ENCODE results near the gene SOX18. TPM values are rescaled to one million over a fixed set of nuclear protein-coding genes. Genes with fewer than 3 reads are reported as not detected.

The SOX18 gene
- total RNA-seq, 1 donor: under 0.01 TPM

DNA sequence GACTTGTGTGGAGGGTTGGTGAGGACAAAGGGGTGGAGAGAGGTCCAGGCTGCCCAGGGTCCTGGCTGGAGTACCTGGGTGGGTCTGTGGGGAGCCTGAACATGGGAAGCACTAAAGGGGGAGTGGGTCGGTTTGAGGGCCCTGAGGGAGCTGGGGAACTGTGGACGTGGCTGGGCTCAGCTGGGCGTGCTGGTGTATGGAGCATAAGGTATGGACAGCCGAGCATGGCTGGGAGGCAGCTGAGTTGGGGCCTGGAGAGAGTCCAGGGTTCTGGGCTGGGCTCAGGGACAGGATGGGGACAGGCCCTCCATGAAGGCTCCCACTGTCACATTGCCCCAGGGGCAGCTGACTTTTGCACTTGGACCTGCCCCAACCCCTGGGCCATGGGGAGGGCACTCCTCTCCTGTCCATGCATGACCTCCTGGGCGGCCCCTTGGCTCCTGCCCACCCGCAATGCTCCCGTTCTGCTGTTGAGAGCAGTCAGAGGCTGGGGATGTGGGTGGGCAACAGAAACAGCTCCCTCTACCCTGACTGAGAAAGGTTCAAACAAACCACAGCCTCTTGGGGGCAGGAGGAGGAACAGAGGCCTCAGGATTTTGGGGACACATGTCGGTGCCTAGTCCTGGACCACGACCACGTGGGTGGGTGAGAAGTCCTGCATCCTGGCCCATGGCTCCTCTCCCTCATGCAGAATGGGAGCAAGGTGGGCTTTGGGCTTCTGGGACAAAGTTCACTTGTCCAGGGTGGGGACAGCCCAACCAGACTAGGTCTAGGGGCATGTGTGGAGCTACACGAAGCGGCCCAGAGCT lies 9.0 kb downstream of the SOX18 start:
- TF ChIP-seq, protein P1, sequence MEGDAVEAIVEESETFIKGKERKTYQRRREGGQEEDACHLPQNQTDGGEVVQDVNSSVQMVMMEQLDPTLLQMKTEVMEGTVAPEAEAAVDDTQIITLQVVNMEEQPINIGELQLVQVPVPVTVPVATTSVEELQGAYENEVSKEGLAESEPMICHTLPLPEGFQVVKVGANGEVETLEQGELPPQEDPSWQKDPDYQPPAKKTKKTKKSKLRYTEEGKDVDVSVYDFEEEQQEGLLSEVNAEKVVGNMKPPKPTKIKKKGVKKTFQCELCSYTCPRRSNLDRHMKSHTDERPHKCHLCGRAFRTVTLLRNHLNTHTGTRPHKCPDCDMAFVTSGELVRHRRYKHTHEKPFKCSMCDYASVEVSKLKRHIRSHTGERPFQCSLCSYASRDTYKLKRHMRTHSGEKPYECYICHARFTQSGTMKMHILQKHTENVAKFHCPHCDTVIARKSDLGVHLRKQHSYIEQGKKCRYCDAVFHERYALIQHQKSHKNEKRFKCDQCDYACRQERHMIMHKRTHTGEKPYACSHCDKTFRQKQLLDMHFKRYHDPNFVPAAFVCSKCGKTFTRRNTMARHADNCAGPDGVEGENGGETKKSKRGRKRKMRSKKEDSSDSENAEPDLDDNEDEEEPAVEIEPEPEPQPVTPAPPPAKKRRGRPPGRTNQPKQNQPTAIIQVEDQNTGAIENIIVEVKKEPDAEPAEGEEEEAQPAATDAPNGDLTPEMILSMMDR (IDR thresholded peaks at IDR 0.05; ENCODE audit: extremely low read depth, low read depth, low read length): no peak
- Histone ChIP-seq H3K4me1 (ENCODE audit: insufficient read depth, low read length) (no peaks in the 10 kb centered on the region), H2AFZ (ENCODE audit: low read length) (no peak overlapping the region)

DNA sequence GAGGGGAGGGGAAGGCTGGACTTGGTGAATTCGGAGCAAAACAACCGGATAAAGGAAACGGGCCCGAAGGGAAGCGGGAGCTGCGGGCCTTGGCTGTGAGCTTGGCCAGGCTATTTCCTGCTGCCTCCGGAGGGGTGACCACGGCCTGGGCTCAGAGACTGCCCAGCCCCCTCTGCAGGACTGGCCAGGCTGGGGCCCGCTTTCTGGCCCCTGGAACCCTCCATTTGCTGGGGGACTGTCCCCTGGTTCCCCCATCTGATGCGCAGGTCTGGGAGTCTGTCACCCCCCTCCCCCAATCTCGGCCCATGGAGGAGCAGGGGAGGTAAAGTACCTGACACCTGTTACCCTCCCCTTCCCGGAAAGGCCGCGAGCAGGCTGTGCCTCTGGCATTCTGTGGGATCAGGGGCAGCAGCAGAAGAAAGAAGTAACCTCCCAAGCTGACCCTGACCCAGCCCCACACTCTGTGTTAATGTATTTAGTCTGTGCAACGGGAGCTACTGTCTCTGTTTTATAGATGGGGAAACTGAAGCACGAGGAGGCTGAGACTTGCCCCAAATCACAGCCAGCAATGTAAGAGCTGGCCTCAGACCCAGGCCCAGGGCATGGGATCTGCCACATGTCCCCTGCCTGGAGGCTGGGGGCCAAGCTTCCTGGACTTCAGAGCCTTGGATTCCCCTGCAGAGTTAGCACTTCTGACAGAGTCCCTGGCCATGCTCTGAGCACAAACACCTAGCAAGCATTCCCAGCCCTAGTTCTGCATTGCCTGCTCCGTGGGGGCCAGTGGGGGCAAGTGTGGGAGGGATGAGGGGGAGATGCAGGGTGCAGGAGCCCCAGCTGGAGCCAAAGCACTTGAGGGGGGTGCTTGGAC lies 9.9 kb downstream of the SOX18 start:
- TF ChIP-seq, protein P1 (IDR thresholded peaks at IDR 0.05; ENCODE audit: extremely low read depth, low read depth, low read length): no peak
- H2AFZ ChIP-seq (ENCODE audit: low read length): no peak overlapping the region
- H3K4me3 ChIP-seq (ENCODE audit: insufficient read depth, low read length): peak overlapping the region; percentile 57
- peaks cover 49% of the 10 kb centered on the region for H3K27me3 ChIP-seq (ENCODE audit: insufficient read depth, low read length)
- no peaks in the 10 kb centered on the region for H3K79me2 ChIP-seq (ENCODE audit: insufficient read depth, low read length)
- no peaks in the 10 kb centered on the region for H3K4me1 ChIP-seq (ENCODE audit: insufficient read depth, low read length)
- H3K27ac ChIP-seq (ENCODE audit: low read depth, low read length): no peak overlapping the region
- H3K9me3 ChIP-seq (ENCODE audit: low read depth, low read length): no peaks in the 10 kb centered on the region
- DNase-seq (ENCODE audit: insufficient read length, low spot score, missing footprints): peak; percentile 88
- H4K20me1 ChIP-seq (ENCODE audit: insufficient read depth, low read length): peaks cover 8% of the 10 kb centered on the region
- H3K36me3 ChIP-seq (ENCODE audit: insufficient read depth, low read length): no peaks in the 10 kb centered on the region
- peak overlapping the region; percentile 54 for H3K4me2 ChIP-seq (ENCODE audit: insufficient read depth, low read length)

More for the DNA sequence above, 9.0 kb downstream of the SOX18 start:
- Histone ChIP-seq H3K4me2 (ENCODE audit: insufficient read depth, low read length) (no peak overlapping the region), H4K20me1 (ENCODE audit: insufficient read depth, low read length) (peaks cover 8% of the 10 kb centered on the region), H3K4me3 (ENCODE audit: insufficient read depth, low read length) (no peak overlapping the region), H3K27me3 (ENCODE audit: insufficient read depth, low read length) (peaks cover 49% of the 10 kb centered on the region), H3K9me3 (ENCODE audit: low read depth, low read length) (no peaks in the 10 kb centered on the region), H3K27ac (ENCODE audit: low read depth, low read length) (no peak overlapping the region), H3K79me2 (ENCODE audit: insufficient read depth, low read length) (no peaks in the 10 kb centered on the region), H3K36me3 (ENCODE audit: insufficient read depth, low read length) (no peaks in the 10 kb centered on the region)
- no peak for DNase-seq (ENCODE audit: insufficient read length, low spot score, missing footprints)

GRCh38 chr20:64038565-64039292 lies 10.7 kb downstream of the SOX18 start:
- H3K36me3 ChIP-seq (ENCODE audit: insufficient read depth, low read length): peaks cover 6% of the 10 kb centered on the region
- H2AFZ ChIP-seq (ENCODE audit: low read length): no peak overlapping the region
- no peaks in the 10 kb centered on the region for H3K79me2 ChIP-seq (ENCODE audit: insufficient read depth, low read length)
- H4K20me1 ChIP-seq (ENCODE audit: insufficient read depth, low read length): peaks cover 13% of the 10 kb centered on the region
- H3K4me1 ChIP-seq (ENCODE audit: insufficient read depth, low read length): no peaks in the 10 kb centered on the region
- no peaks in the 10 kb centered on the region for H3K9me3 ChIP-seq (ENCODE audit: low read depth, low read length)
- H3K27ac ChIP-seq (ENCODE audit: low read depth, low read length): no peak overlapping the region
- H3K4me3 ChIP-seq (ENCODE audit: insufficient read depth, low read length): peak overlapping the region; percentile 57
- TF ChIP-seq, protein P1 (IDR thresholded peaks at IDR 0.05; ENCODE audit: extremely low read depth, low read depth, low read length): peak; percentile 43
- peaks cover 49% of the 10 kb centered on the region for H3K27me3 ChIP-seq (ENCODE audit: insufficient read depth, low read length)
- peak overlapping the region; percentile 54 for H3K4me2 ChIP-seq (ENCODE audit: insufficient read depth, low read length)
- peak; percentile 99 for DNase-seq (ENCODE audit: insufficient read length, low spot score, missing footprints)
